Gastrocnemius medialis (tissue), 4 donors: Measurements from ENCODE around the gene IFT80.

ENCODE experiments used
- CTCF ChIP-seq, 5 experiments: fragments of 450-650 bp in 3 of 5; fragments of 200-600 bp in 2 of 5; sonication (generic) in 2 of 5; IDR thresholded peaks in 4 of 5; conservative IDR thresholded peaks in 1 of 5; 1 replicate in 4 of 5; 2 replicates in 1 of 5; pipeline ENCODE4 v1.5.1; 2016 to 2019; ENCODE audit warnings: antibody characterized with exemption in 5 of 5, mild to moderate bottlenecking in 3 of 5, moderate library complexity in 3 of 5
- POLR2A ChIP-seq, 2 donors: fragments of 450-650 bp; IDR thresholded peaks; one replicate each; pipeline ENCODE4 v1.6.1; 2017; ENCODE audit warnings: antibody characterized with exemption in 2 of 2, mild to moderate bottlenecking in 2 of 2, moderate library complexity in 2 of 2

GRCh38 chr3:160437083-160437455 lies 38.0 kb upstream of the IFT80 start:
- TF ChIP-seq CTCF (IDR thresholded peaks at IDR 0.05 in 4 of 5, conservative IDR thresholded peaks at IDR 0.05 in 1 of 5) (no peak), POLR2A (IDR thresholded peaks at IDR 0.05) (no peak)
